Vagina (tissue), 2 donors: ENCODE results near the gene FCGR1A.
"Not testable (repeated sequence)": the region's sequence is repeated elsewhere in the genome, so short reads cannot be mapped to it uniquely, and the experiment has no call there.

Experiments used
- CTCF ChIP-seq, 3 experiments: fragments of 450-650 bp in 2 of 3; fragments of 200-600 bp in 1 of 3; sonication (generic) in 1 of 3; IDR thresholded peaks; one replicate each; pipeline ENCODE4 v1.5.1; 2017 to 2019; ENCODE audit warnings: antibody characterized with exemption in 3 of 3, mild to moderate bottlenecking in 2 of 3, moderate library complexity in 2 of 3
- POLR2A ChIP-seq, 2 donors: fragments of 450-650 bp; IDR thresholded peaks; one replicate each; pipeline ENCODE4 v1.6.1; 2017; ENCODE audit warnings: antibody characterized with exemption in 2 of 2, mild to moderate bottlenecking in 2 of 2, moderate library complexity in 2 of 2

- not testable (repeated sequence) for TF ChIP-seq POLR2A, CTCF (IDR thresholded peaks at IDR 0.05)
Observed at GRCh38 chr1:149777084-149777483, 5.4 kb upstream of the FCGR1A start.
